ENCODE results near the gene ASPG. TPM values are rescaled to one million over a fixed set of nuclear protein-coding genes. Genes with fewer than 3 reads are reported as not detected.
"Not testable (repeated sequence)": the region's sequence is repeated elsewhere in the genome, so short reads cannot be mapped to it uniquely, and the experiment has no call there.

The ASPG gene
- total RNA-seq, 1 donor from 2014 or later: not detected

DNA sequence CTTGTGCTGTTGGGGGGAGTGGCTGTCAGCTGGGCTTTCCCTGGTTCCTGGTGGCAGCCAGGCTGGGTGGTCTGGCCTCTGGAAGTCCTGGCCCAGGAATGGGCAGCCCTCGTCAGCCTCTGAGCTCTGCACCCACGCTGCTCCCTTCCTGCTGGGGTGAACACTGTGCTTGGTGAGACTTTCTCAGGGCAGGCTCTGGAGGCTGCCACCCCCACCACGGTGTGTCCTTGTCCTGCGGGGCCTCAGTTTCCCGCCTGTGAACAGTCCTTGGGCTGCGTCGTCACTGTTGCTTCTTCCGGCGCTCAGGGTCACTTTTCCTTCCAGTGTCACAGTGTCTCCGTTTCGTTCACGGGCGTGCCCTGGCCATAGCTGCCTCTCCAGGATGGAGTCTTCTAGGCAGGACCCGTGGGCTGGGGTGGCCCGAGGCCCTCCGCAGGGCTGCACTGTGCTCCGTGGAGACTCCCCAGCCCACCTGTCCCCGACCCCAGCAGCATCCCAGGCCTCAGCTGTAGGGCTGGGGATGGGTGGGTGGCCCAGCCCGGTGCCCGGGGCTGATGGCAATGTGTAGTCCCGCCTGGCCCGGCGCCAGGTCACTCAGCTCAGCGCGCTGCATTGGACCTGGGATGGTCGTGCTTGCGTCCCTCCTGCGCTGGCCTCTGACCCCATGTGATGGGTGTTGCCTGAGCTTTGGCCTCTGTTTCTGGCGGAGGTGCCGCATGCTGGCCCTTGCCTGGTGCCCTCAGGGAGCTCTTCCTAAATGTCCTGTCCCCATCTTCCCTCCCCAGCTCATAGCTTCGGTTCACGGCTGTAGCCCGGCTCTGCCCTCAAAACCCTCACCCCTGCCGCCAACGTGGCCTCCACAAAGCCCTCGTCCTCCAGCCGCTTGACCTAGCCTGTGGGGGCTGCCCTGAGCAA, 59.7 kb downstream of the ASPG start:
- intact Hi-C loops (cut with micrococcal nuclease): no loop called here

- intact Hi-C loops (cut with micrococcal nuclease): no loop called here
Observed at GRCh38 chr14:104145826-104146601, 60.5 kb downstream of the ASPG start.

DNA sequence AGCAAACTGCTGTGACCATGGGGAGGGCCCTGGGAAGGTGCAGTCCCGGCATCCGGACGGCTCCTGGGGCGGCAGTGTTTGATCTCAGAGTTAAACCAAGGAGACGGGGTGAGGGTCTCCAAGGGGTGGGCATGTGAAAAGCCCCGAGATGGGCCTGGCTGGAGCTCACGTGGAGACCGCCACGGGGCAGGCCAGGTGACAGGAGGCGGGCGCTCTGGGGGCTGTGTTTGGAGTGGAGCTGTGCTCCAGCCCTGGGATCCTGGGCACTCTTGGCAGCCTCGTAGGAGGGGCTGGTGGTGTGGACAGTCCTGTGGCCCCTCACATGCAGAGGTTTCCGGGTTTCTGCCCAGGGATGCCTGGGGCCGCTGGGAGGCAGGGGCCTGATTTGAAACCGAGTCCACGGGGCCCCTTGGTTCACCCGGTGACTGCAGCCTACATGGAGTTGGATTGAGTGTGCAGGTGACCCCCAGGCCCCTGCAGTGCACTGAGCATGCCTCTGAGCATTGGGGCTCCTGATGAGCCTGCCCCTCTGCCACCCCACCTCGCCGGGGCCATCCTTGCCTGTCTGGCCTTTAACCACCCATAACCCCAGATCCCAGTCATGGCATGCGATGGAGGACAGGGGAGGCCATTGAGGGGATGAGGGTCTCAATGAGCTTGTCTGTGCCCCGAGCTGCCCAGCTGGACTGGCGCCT, 61.3 kb downstream of the ASPG start:
- intact Hi-C loops (cut with micrococcal nuclease): no loop called here

GRCh38 chr14:104147346-104148125, 62.0 kb downstream of the ASPG start:
- intact Hi-C loops (cut with micrococcal nuclease): no loop called here

GRCh38 chr14:104148433-104149277, 63.2 kb downstream of the ASPG start:
- intact Hi-C loops (cut with micrococcal nuclease): no loop called here

DNA sequence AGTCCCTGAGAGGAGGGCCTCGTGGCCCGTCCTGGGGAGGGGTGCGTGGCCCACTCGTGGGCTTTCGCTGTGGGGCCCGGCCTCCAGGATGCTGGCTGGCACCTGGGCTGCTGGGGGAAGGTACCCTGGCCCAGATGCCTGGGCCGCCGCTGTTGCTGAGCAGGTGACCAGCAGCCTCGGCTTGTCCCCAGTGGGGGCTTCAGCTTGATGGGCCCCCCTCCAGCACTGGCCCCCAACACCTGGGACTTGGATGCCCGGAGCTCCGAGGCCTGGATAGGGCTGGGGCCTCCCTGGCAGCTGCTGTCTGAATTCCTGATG, 63.7 kb downstream of the ASPG start:
- intact Hi-C loops (cut with micrococcal nuclease): no loop called here

DNA sequence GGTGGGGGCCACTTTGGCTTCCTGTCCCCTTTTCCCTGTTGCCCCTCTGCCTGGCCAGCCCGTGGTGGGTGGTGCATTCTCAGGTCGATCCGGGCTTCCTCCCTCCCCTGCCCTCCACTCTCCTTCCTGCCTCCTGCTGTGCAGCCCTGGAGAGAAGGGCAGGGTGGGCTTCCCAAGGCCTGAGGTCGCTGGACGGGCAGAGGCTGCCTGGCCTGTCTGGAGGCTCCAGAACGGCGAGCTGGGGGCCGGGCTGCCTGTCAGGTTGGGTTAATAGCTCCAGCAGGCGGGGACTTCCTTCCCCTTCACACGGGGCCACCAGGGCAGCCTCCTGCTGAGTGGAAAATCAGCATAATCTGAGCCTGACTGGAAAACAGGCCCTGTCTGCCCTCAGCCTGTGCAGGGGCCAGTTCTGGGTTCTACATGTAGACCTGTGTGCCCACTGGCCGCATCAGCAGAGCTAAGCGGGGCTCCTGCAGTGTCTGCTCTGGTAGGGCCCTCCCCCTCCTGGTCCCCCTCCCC, 64.2 kb downstream of the ASPG start:
- intact Hi-C loops (cut with micrococcal nuclease): no loop called here

DNA sequence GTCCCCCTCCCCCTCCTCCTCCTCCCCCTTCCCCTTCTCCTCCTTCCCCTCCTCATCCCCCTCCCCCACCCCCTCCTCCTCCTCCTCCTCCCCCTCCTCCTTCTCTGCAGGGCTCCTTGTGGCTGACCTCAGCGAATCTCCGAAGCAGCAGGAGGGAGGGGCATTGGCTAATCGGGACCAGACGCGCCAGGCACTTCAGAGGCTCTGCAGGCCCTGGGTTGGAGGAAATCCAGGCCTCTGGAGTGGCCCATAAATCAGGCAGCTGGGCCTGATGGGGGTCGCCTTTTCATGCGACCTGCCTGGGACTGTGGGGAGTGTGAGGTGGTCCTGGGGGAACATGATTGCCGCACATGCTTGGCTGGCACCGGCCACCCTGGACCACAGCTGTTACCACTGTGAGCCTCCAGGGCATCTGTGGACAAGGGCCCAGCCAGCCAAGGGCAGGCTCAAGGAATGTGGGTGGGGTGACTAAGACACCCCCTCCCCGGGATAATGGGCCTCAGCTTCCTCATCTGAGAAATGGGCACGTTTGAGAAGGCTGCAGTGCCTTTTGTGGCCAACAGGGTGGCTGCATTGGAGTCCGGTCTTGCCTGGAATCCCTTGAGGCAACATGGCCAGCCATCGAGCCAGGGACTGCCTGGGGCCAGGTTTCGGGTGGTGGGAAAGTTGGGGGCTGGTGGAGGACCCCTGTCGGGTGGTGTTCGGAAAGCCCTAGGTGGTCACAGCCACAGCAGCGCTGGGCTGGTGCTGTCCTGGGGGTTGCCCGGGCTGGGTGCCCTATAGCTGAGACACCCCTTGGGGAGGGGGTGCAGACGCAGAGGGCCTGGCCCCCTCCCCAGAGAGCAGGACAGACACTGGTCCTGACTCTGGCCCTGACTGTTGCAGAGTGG, 64.9 kb downstream of the ASPG start:
- intact Hi-C loops (cut with micrococcal nuclease): no loop called here

DNA sequence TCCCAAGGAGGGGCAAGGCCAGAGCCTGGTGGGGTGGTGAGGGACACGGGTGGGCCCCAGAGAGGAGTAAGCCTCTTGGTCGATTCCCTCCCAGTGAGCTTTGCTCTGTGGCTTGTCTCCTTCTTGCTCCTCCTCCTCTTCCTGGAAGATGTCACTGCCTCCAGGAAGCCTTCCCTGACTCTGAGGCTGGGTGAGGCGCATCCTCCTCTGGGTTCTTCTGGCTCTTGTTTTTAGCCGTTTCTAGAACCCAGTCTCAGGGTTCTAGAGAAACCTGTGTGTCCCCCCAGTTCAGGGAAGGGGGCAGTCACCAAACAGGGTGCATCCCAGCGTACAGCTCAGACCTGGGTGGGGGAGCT, 65.5 kb downstream of the ASPG start:
- intact Hi-C loops (cut with micrococcal nuclease): no loop called here

DNA sequence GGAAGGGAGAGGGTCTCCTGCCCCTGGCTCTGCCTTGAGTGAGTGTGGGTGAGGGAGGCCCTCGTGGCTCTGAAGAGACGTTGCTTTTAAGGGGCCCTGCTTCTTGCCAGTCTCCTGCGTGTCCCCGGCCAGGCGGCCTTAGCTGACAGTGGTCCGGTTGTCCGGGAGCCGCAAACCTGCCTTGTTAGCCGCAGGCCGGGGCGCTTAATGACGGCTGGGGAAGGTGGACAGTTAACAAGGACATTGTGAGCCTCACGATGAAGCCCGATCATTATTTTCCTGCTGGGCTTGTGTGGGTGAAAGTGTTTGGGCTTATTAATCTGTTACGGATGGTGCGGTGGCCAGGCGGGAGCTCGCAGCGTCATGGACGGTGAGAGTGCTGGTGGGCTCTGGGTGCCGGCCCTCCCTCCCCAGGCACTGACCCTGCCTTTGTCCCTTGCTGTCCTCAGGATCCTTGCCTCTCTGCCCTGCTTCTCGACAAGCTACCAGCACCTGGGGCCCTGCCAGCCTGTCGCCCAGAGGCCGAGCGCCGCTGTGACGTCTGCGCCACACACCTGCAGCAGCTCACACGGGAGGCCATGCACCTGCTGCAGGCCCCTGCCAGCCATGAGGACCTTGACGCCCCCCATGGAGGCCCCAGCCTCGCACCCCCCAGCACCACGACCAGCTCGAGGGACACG, 66.2 kb downstream of the ASPG start:
- intact Hi-C loops (cut with micrococcal nuclease): no loop called here

- intact Hi-C loops (cut with micrococcal nuclease): no loop called here
Observed at GRCh38 chr14:104152246-104152575, 66.7 kb downstream of the ASPG start.

GRCh38 chr14:104152686-104153393, 67.3 kb downstream of the ASPG start:
- intact Hi-C loops (cut with micrococcal nuclease): no loop called here

- intact Hi-C loops (cut with micrococcal nuclease): not testable (repeated sequence)
Observed at GRCh38 chr14:104153394-104153755, 67.9 kb downstream of the ASPG start.

GRCh38 chr14:104154246-104154645, 68.7 kb downstream of the ASPG start:
- intact Hi-C loops (cut with micrococcal nuclease): no loop called here

- intact Hi-C loops (cut with micrococcal nuclease): no loop called here
Observed at GRCh38 chr14:104155513-104155912, 70.0 kb downstream of the ASPG start.

DNA sequence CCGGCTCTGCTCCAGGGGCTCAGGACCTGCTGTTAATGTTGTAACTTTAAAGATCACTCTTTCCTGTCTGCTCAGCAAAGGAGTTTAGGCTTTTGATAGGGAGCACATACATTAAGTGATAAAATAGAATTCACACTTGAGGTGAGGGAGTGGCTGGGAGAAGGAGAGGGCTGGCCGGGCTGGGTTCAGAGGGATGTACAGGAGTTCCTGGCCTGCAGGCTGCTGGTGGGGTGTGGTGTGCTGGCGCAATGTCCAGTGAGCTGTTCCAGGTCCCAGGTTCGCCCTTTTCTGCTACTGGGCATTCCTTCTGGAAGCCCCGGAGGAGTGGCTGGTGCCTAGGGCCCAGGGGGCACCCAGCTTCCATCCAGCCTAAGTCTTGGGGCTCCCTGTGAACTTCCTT, 70.6 kb downstream of the ASPG start:
- intact Hi-C loops (cut with micrococcal nuclease): no loop called here

- intact Hi-C loops (cut with micrococcal nuclease): no loop called here
Observed at GRCh38 chr14:104157016-104157928, 71.8 kb downstream of the ASPG start.
